HG03064 (cell line): ENCODE results near the gene CSH1.
A peak's percentile ranks its signal among the peaks of the same experiment; 100 is the strongest.
"Not testable (repeated sequence)": the region's sequence is repeated elsewhere in the genome, so short reads cannot be mapped to it uniquely, and the experiment has no call there.

ENCODE experiments used
- ATAC-seq: cut with Tn5 transposase; IDR thresholded peaks from one replicate; pipeline ENCODE4 v1.9.1; 2021; ENCODE audit warnings: low read depth; ENCODE audit not compliant: unreplicated experiment

The CSH1 gene

GRCh38 chr17:63896524-63897354, at the start of gene CSH1:
TSS of gene CSH1 (minus strand) at chr17:63896574. CDS start at chr17:63896511, 63 bp downstream.
- ATAC-seq: not testable (repeated sequence)

DNA sequence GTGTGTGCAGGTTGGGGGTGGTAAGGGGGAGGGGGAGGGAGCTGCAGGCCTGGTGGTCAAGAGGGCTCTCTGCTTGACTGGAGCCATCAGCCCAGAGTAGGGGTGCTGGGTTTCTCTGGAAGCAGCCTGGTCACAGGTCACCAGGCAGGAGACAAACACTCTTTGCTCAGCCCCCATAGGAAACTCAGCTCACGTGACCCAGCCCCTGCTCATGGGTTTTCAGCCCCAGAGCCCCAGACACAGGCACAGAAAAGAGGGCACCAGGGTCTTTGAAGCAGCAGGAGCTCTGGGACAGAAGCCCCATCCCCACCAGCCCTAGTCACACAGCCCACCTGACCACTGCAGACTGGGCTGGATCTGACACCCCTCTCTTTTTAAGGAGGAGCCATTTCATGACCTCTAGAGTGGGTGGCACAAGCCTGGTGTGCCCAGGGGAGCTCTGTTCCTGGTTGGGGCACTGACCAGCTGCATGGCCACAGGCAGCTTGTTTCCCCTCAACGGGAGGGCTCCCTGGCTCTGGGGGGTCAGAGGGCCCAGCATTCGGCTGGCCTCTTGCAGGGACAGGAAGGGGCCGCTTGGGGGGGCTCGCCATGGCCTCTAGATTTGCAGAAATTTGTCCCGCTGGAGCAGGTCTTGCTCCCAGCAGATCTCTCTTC, 49.5 kb upstream of the CSH1 start:
- ATAC-seq: no peak

GRCh38 chr17:63944736-63945499, 48.5 kb upstream of the CSH1 start:
- ATAC-seq: no peak

- ATAC-seq: no peak
Measured at GRCh38 chr17:63943745-63944144, 47.4 kb upstream of the CSH1 start.

- ATAC-seq: no peak
Measured at GRCh38 chr17:63942309-63942985, 46.1 kb upstream of the CSH1 start.

DNA sequence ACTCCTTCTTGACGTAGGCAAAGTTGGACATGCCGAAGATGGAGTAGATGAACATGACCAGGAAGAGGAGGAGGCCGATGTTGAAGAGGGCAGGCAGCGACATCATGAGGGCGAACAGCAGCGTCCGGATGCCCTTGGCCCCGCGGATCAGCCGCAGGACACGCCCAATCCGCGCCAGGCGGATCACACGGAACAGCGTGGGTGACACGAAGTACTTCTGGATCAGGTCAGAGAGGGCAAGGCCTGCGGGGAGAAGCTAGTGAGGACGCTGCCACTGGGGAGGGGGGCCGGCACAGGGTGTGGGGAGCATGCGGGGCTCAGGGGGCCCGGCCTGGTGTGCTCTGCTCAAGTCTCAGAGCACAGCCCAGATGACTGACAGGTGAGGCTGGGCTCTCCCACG, 45.4 kb upstream of the CSH1 start:
- ATAC-seq: no peak

GRCh38 chr17:63941162-63941561, 44.8 kb upstream of the CSH1 start:
- ATAC-seq: no peak

DNA sequence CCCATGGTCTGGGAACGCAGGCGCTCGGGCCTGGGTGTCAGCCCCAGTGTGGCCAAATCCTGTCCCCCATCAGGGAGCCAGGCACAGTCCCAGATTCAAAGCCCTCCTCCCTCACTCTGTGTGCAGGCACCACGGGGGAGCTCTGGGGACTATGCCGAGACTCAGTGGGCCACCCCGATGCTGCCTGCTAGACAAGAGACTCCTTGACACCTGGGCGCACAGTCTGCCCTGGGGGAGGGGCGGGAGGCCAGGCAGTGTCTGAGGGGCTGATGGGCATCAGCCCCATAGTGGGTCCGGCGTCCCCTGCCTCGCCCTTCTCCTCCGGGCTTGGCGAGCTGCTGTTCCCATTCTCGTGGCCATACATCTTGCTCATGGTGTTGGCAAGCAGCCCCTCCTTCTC, 44.2 kb upstream of the CSH1 start:
- no peak for ATAC-seq

GRCh38 chr17:63939884-63940283, 43.5 kb upstream of the CSH1 start:
- no peak for ATAC-seq

DNA sequence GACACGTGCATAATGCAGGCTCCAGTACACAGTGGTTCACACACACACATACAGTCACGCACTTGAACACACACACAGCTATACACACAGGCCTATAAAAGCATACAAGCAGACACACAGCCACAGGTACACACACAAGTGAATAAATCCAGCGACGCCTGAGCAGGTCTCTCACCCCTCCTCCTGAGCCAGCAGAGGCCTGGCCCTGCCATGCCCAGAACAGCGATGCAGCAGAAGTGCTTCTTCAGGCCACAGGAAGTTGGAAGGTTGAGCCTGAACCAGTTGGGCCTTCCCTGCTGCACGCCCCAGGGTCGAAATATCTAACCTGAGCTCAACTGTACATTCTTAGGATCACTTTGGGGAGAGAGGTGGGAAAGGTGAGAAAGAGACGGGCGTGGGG, 43.0 kb upstream of the CSH1 start:
- no peak for ATAC-seq

DNA sequence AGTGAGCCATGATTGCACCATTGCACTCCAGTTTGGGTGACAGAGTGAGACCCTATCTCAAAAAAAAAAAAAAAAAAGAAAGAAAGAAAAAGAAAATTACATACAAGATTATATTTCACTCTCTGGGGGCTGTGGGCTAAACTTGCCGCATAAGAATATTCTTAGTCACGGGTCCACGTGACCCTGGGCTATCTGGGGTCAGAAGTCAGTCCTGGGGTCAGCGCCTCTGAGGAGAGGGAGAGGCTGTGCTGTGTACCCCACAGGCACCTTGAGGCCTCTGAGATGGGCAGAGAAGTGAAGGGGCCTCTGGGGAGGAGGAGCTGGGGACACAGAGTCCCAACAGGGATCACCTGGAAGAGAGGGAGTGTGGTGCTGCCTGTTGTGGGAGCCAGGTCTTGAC, 41.5 kb upstream of the CSH1 start:
- ATAC-seq: no peak

GRCh38 chr17:63937319-63937718, 40.9 kb upstream of the CSH1 start:
- no peak for ATAC-seq

GRCh38 chr17:63934183-63935112, 38.1 kb upstream of the CSH1 start:
- no peak for ATAC-seq

GRCh38 chr17:63933598-63933997, 37.2 kb upstream of the CSH1 start:
- ATAC-seq: no peak

- no peak for ATAC-seq
Measured at GRCh38 chr17:63932721-63933120, 36.3 kb upstream of the CSH1 start.

- ATAC-seq: peak; percentile 63
Measured at GRCh38 chr17:63931981-63932561, 35.7 kb upstream of the CSH1 start, which contains the start of gene CD79B. TSS of gene CD79B (minus strand) at chr17:63932331. CDS start at chr17:63932261, 70 bp downstream.

- ATAC-seq: no peak
Measured at GRCh38 chr17:63930951-63931575, 34.7 kb upstream of the CSH1 start.

DNA sequence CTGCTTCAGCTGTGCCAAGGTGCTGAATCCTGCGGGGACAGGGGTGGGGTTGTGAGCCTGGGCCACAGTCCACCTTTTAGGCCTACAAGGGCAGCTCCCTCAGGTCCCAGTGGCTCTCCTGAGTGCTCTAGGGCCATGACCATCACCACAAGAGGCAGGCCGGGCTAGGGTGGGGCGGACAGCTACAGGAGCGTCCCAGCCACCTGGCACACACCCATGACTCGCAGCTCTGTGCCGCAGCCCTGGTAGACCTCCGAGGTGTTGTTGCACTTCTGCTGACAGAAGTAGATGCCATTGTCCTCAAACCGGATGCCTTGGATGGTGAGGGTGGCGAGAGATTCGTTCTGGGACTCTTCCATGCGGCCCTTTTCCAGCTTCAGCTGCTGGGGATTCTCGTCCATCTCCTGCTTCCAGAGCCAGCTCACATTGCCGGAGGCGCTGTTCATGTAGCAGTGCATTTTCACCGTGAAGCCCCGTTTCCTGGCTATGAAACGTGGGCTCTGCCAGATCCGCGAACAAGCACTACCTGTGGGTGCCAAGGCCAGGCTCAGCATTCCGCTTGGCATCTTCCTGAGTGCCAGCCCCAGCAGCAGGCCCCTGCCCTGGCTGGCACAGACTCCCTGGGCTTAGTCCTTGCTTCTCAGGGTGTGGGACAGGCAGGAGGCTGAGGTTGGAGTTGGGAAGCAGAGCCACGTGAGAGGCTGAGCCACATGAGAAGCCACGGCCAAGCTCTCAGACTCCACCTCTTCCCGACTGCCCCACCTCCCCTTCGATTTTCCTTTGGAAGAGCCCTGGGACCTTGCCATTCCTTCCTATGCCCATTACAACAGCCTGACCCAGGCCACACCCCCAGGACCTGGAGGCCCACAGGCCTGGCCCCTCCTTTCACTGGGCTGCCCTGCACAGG, 33.7 kb upstream of the CSH1 start:
- no peak for ATAC-seq
